KOPT-K1 (cell line): ENCODE measurements around the gene TADA2B.

ENCODE experiments used
- H3K27ac ChIP-seq: fragments of 200-600 bp; sonication (generic); 2 replicates; pipeline ENCODE4 v1.5.1; 2016; ENCODE audit warnings: antibody characterized with exemption, mild to moderate bottlenecking, low read depth, low read length; ENCODE audit not compliant: poor library complexity, severe bottlenecking
- H3K36me3 ChIP-seq: fragments of 200-600 bp; sonication (generic); 2 replicates; pipeline ENCODE4 v1.5.1; 2017; ENCODE audit warnings: antibody characterized with exemption, mild to moderate bottlenecking, low read length, moderate library complexity; ENCODE audit not compliant: insufficient read depth
- H3K9me3 ChIP-seq: fragments of 200-600 bp; sonication (generic); 2 replicates; pipeline ENCODE4 v1.5.1; 2017; ENCODE audit warnings: antibody characterized with exemption, low read length, mild to moderate bottlenecking; ENCODE audit not compliant: insufficient read depth, poor library complexity, severe bottlenecking

TADA2B gene

GRCh38 chr4:7043284-7044136 lies at the start of gene TADA2B:
Gene TADA2B (plus strand): TSS chr4:7043372. CDS start chr4:7043580, 208 bp downstream.
- no peaks in the 10 kb centered on the region for H3K9me3 ChIP-seq
- H3K36me3 ChIP-seq: 0 out of 2 replicates have a peak, but pooled peaks cover 5% of the 10 kb centered on the region
- peak within 1 kb of the TSS; percentile 68 for H3K27ac ChIP-seq

GRCh38 chr4:6996481-6996880 lies 46.7 kb upstream of the TADA2B start:
- peaks cover 94% of the 10 kb centered on the region for H3K36me3 ChIP-seq
- H3K27ac ChIP-seq: no peak overlapping the region
- no peaks in the 10 kb centered on the region for H3K9me3 ChIP-seq

DNA sequence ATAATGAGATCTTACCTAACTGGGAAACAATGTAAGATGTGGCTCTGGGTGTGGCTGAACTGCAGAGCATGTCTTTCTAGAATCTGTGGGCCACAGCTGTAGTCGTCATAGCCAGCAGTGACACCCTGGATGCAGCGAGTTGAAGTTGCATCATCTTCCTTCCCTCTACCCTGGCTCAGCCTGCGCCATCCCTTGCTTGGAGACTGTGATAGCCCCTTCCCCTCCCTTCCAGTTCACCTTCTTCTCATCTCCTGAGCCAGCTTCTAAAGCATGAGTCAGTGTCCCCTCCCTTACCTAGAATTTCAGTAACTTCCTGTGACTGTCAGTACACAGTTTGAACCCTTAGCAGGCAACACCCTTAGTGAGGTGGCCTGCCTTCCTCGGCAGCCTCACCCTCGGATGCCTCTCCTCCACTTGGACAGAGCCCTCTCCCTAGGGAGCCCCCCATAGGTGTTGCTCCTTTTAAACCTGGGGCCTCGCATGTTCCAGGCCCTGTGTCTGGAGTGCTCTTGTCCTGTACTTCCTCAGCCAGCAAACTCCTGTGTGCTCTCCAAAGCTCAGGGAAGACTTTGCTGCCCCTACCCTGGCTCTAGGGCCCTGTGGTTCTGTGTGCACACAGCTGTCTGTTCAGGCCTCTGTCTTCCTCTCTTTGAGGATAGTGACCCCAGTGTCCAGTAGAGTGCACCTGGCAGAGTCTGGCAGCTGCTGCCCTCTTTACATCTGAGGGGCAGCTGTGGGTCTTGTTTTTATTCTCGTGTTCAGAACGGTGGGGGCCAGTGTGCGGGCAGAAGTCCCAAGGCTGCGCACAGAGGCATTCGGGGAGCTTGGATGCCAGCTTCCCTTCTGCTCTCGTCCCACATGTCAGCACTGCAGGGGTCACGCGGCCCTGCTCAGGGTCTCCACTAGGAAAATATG lies 43.7 kb upstream of the TADA2B start:
- H3K27ac ChIP-seq: no peak overlapping the region
- H3K9me3 ChIP-seq: no peaks in the 10 kb centered on the region
- peaks cover 95% of the 10 kb centered on the region for H3K36me3 ChIP-seq

DNA sequence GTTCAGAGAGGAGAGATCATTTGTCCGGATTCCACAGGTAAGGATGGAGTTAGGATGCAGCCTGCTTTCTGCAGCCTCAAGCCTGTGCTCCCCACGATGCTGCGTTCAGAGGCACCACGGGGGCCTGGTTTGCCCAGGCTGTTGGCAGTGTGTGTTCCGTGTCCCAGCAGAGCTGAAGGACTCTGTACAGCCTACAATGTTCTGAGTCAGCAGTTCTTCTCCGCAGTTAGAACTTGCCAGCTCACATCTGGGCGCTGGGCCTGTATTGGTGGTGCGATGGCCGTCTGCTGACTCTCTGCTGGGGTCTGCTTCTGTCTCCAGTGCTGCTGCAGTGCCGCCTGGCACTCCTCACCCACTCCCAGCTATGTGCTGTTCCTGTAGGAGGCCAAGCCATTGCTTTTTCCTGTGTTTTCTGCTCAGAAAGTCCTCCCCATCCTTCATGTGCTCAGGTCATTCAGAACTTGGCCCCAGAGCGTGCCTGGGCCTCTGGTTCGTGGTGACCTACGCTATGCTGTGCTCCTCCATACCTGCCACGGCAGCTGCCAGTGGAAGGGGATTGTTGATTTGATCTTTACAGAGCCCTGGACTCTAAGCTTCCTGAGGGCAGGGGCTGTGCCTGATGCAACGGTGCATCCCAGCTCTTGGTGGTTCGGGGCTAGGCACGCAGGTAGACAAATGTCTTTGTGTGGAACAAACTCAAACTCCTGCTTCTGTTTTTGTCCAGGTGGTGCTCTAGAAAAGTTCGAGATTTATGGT lies 42.6 kb upstream of the TADA2B start:
- Histone ChIP-seq H3K27ac (no peak overlapping the region), H3K9me3 (no peaks in the 10 kb centered on the region), H3K36me3 (peaks cover 96% of the 10 kb centered on the region)

DNA sequence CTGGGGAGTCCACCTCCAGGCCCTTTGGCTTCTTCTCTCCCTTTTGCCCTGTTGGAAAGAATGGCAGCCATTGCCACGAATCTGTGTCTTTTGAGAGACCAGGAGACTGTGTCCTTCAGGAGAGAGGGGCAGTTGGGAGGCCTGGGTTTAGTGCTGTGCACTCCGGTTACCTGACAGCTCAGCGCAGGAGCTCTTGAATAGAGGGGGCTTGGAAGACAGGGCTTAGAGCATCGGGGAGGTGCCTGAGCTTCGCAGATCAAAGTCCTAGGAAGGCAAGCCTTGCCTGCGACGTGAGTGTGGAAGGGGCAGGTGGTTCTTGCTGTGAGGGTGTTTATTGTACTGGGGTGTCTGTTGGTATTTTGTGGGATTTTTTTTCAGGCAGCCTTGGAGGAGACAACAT lies 41.9 kb upstream of the TADA2B start:
- no peak overlapping the region for H3K27ac ChIP-seq
- H3K9me3 ChIP-seq: no peaks in the 10 kb centered on the region
- peaks cover 98% of the 10 kb centered on the region for H3K36me3 ChIP-seq

DNA sequence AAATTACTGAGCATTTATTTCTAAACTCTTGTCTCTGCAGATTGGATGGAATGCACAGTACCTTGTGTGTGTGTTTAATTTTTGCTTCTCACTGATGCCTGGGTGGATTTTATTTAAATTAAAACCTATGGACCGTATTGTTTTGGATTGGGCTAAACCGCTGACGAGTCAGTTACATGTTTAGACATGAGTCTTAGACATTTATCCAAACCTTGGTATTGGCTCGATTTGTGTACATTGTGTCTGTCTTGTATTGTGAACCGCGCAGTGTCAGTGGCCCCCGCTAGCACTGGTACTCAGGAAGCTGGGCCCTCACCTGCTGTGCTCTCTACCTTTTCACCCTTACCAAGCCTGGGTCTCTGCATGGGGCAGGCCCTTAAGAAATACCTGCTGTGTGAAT lies 40.8 kb upstream of the TADA2B start:
- H3K9me3 ChIP-seq: no peaks in the 10 kb centered on the region
- H3K36me3 ChIP-seq: peaks cover 99% of the 10 kb centered on the region

DNA sequence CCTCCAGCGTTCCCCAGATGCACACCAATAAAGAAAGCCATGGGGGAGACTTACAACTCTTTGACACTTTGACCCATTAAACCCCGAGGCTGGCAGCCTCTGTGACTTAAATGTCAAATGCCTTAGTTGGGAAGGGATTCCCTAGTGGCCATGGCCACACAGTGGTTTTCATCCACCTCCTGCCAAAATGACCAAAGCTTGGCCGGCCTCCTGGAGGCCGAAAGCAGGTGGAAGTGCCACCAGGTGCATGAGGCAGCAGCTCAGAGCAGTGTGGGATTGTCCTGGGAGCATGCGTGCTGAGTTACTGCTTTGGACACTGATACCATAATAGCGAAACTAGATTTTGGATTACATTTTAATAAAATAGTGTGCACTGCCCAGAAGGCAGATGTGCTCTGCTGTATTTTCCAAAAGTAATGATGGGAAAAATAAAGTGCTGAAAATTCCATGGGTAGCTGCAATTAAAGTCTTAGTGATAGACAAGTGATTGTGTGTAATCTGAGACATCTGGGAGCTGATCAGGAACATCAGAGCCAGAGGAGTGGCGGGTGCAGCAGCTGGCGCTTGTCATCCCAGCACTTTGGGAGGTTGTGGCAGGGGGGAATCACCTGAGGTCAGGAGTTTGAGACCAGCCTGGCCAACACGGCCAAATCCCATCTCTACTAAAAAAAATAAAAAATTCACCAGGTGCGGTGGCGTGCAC lies 39.8 kb upstream of the TADA2B start:
- Histone ChIP-seq H3K9me3 (no peaks in the 10 kb centered on the region), H3K36me3 (peaks cover 99% of the 10 kb centered on the region), H3K27ac (no peak overlapping the region)

More for the DNA sequence above, 40.8 kb upstream of the TADA2B start:
- H3K27ac ChIP-seq: no peak overlapping the region

GRCh38 chr4:7003879-7004240 lies 39.3 kb upstream of the TADA2B start:
- Histone ChIP-seq H3K27ac (no peak overlapping the region), H3K36me3 (peaks cover 99% of the 10 kb centered on the region)

GRCh38 chr4:7004331-7004730 lies 38.8 kb upstream of the TADA2B start:
- Histone ChIP-seq H3K9me3 (no peaks in the 10 kb centered on the region), H3K36me3 (peaks cover 99% of the 10 kb centered on the region), H3K27ac (no peak overlapping the region)

More at GRCh38 chr4:7003879-7004240, 39.3 kb upstream of the TADA2B start:
- H3K9me3 ChIP-seq: no peaks in the 10 kb centered on the region

GRCh38 chr4:7005571-7005970 lies 37.6 kb upstream of the TADA2B start:
- H3K36me3 ChIP-seq: peaks cover 99% of the 10 kb centered on the region
- H3K27ac ChIP-seq: no peak overlapping the region
- no peaks in the 10 kb centered on the region for H3K9me3 ChIP-seq

GRCh38 chr4:7006411-7006810 lies 36.8 kb upstream of the TADA2B start:
- no peak overlapping the region for H3K27ac ChIP-seq
- peaks cover 99% of the 10 kb centered on the region for H3K36me3 ChIP-seq
- H3K9me3 ChIP-seq: no peaks in the 10 kb centered on the region

GRCh38 chr4:7007142-7007907 lies 35.8 kb upstream of the TADA2B start:
- Histone ChIP-seq H3K9me3 (no peaks in the 10 kb centered on the region), H3K27ac (no peak overlapping the region), H3K36me3 (peaks cover 99% of the 10 kb centered on the region)

GRCh38 chr4:7007944-7008343 lies 35.2 kb upstream of the TADA2B start:
- Histone ChIP-seq H3K36me3 (peaks cover 98% of the 10 kb centered on the region), H3K27ac (no peak overlapping the region), H3K9me3 (no peaks in the 10 kb centered on the region)

GRCh38 chr4:7009564-7009963 lies 33.6 kb upstream of the TADA2B start:
- Histone ChIP-seq H3K36me3 (peaks cover 98% of the 10 kb centered on the region), H3K27ac (no peak overlapping the region), H3K9me3 (no peaks in the 10 kb centered on the region)
